HCT116 (cell line): ENCODE measurements around the gene ELMOD3.
"Not testable (repeated sequence)": the region's sequence is repeated elsewhere in the genome, so short reads cannot be mapped to it uniquely, and the experiment has no call there.

Source experiments
- ATF3 ChIP-seq: IDR thresholded peaks from 2 replicates; pipeline ENCODE4 v1.6.1; 2012
- CBX3 ChIP-seq: IDR thresholded peaks from 2 replicates; pipeline ENCODE4 v1.6.1; 2012; ENCODE audit warnings: low read depth
- CEBPB ChIP-seq: IDR thresholded peaks from 2 replicates; pipeline ENCODE4 v1.6.1; 2012; ENCODE audit warnings: low read depth
- CTCF ChIP-seq, 3 experiments: fragments of 200-600 bp in 1 of 3; sonication (generic) in 1 of 3; IDR thresholded peaks in 2 of 3; conservative IDR thresholded peaks in 1 of 3; 2 replicates each; pipeline ENCODE4 v1.5.1; 2012 to 2017; ENCODE audit warnings: low read depth in 2 of 3, low read length in 2 of 3, antibody characterized with exemption in 1 of 3, borderline replicate concordance in 1 of 3, control low read depth in 1 of 3, mild to moderate bottlenecking in 1 of 3, mixed read lengths in 1 of 3, mixed run types in 1 of 3, moderate library complexity in 1 of 3; ENCODE audit not compliant: insufficient read depth in 1 of 3
- EZH2 ChIP-seq: fragments of 200-600 bp; sonication (generic); IDR thresholded peaks from 2 replicates; pipeline ENCODE4 v1.6.1; 2017; ENCODE audit warnings: antibody characterized with exemption, mixed run types
- JUND ChIP-seq: IDR thresholded peaks from 2 replicates; pipeline ENCODE4 v1.6.1; 2012
- POLR2A ChIP-seq: IDR thresholded peaks from 2 replicates; pipeline ENCODE4 v1.7.0; 2011; ENCODE audit warnings: borderline replicate concordance; ENCODE audit not compliant: insufficient read depth, insufficient read length; ENCODE audit errors: extremely low read depth
- POLR2AphosphoS5 ChIP-seq: IDR thresholded peaks from 2 replicates; pipeline ENCODE4 v1.6.1; 2011; ENCODE audit warnings: mild to moderate bottlenecking, low read depth, low read length, moderate library complexity
- RAD21 ChIP-seq: IDR thresholded peaks from 2 replicates; pipeline ENCODE4 v1.6.1; 2012; ENCODE audit warnings: low read depth, mild to moderate bottlenecking
- REST ChIP-seq: IDR thresholded peaks from 2 replicates; pipeline ENCODE4 v1.6.1; 2012; ENCODE audit warnings: low read depth
- SP1 ChIP-seq: IDR thresholded peaks from 2 replicates; pipeline ENCODE4 v1.6.1; 2012; ENCODE audit warnings: low read depth
- YY1 ChIP-seq: IDR thresholded peaks from 2 replicates; pipeline ENCODE4 v1.6.1; 2011; ENCODE audit warnings: low read length, low read depth, moderate library complexity, mild to moderate bottlenecking; ENCODE audit not compliant: insufficient replicate concordance; ENCODE audit errors: extremely low read depth
- ZBTB33 ChIP-seq: IDR thresholded peaks from 2 replicates; pipeline ENCODE4 v1.6.1; 2011; ENCODE audit warnings: mild to moderate bottlenecking, low read length, moderate library complexity; ENCODE audit not compliant: insufficient replicate concordance; ENCODE audit errors: extremely low read depth
- ZNF274 ChIP-seq: fragments of 200-500 bp; sonication (Bioruptor generic); IDR thresholded peaks from 2 replicates; pipeline ENCODE4 v1.6.1; 2014; ENCODE audit warnings: mild to moderate bottlenecking, low read depth, low read length, inconsistent platforms

- TF ChIP-seq EZH2; CTCF (IDR thresholded peaks at IDR 0.05 in 2 of 3, conservative IDR thresholded peaks at IDR 0.05 in 1 of 3; ENCODE audit: borderline replicate concordance in 1 of 3, insufficient read depth in 1 of 3, low read depth in 2 of 3, low read length in 2 of 3); CEBPB; REST; ZBTB33; YY1; SP1; CBX3; JUND; RAD21; POLR2A; ZNF274; POLR2AphosphoS5; ATF3: not testable (repeated sequence)
Observed at GRCh38 chr2:85329701-85330100, 24.9 kb upstream of the ELMOD3 start.
